Trophoblast cell (in vitro differentiated cells and primary cell): Measurements from ENCODE around the gene DNMT3A.

Source experiments
- DNase-seq, 2 donors: peaks; one replicate each; pipeline ENCODE4 v3.0.0-alpha.2; 2016
- H2AFZ ChIP-seq: 2 replicates; pipeline ENCODE4 v1.6.1; 2013; ENCODE audit warnings: low read length, moderate library complexity, mild to moderate bottlenecking; ENCODE audit not compliant: insufficient read depth, poor library complexity
- H2AK5ac ChIP-seq: 2 replicates; pipeline ENCODE4 v1.6.1; 2013; ENCODE audit warnings: mild to moderate bottlenecking, low read length
- H2BK120ac ChIP-seq: 2 replicates; pipeline ENCODE4 v1.6.1; 2013; ENCODE audit warnings: low read length, mild to moderate bottlenecking, moderate library complexity; ENCODE audit not compliant: insufficient read depth, poor library complexity
- H2BK12ac ChIP-seq: 2 replicates; pipeline ENCODE4 v1.6.1; 2013; ENCODE audit warnings: mild to moderate bottlenecking, low read length, moderate library complexity
- H2BK5ac ChIP-seq: 2 replicates; pipeline ENCODE4 v1.6.1; 2013; ENCODE audit warnings: low read length, low read depth, moderate library complexity, mild to moderate bottlenecking; ENCODE audit not compliant: poor library complexity
- H3K14ac ChIP-seq: 2 replicates; pipeline ENCODE4 v1.6.1; 2013; ENCODE audit warnings: mild to moderate bottlenecking, low read length
- H3K18ac ChIP-seq: 2 replicates; pipeline ENCODE4 v1.6.1; 2013; ENCODE audit warnings: mild to moderate bottlenecking, low read length
- H3K23ac ChIP-seq: 2 replicates; pipeline ENCODE4 v1.6.1; 2013; ENCODE audit warnings: low read length
- H3K27ac ChIP-seq: 2 replicates; pipeline ENCODE4 v1.5.1; 2013; ENCODE audit warnings: low read depth, mild to moderate bottlenecking, inconsistent platforms, low read length, moderate library complexity
- H3K27me3 ChIP-seq: 2 replicates; pipeline ENCODE4 v1.6.1; 2013; ENCODE audit warnings: inconsistent platforms, mild to moderate bottlenecking, low read length, moderate library complexity; ENCODE audit not compliant: insufficient read depth
- H3K36me3 ChIP-seq, 2 experiments: 1 replicate in 1 of 2; 2 replicates in 1 of 2; pipeline ENCODE4 v1.6.1; 2013; ENCODE audit warnings: low read length in 2 of 2, mild to moderate bottlenecking in 2 of 2, moderate library complexity in 1 of 2; ENCODE audit not compliant: insufficient read depth in 2 of 2, control insufficient read depth in 1 of 2
- H3K4ac ChIP-seq: 2 replicates; pipeline ENCODE4 v1.6.1; 2013; ENCODE audit warnings: low read depth, mild to moderate bottlenecking, low read length, moderate library complexity
- H3K4me1 ChIP-seq, 2 experiments: 1 replicate in 1 of 2; 2 replicates in 1 of 2; pipeline ENCODE4 v1.6.1; 2013; ENCODE audit warnings: low read length in 2 of 2, mild to moderate bottlenecking in 2 of 2, moderate library complexity in 1 of 2; ENCODE audit not compliant: insufficient read depth in 2 of 2, control insufficient read depth in 1 of 2
- H3K4me2 ChIP-seq: 2 replicates; pipeline ENCODE4 v1.6.1; 2013; ENCODE audit warnings: inconsistent platforms, mild to moderate bottlenecking, low read length, moderate library complexity
- H3K4me3 ChIP-seq: 2 replicates; pipeline ENCODE4 v1.5.1; 2013; ENCODE audit warnings: mild to moderate bottlenecking, low read depth, low read length, inconsistent platforms
- H3K79me1 ChIP-seq: one replicate; pipeline ENCODE4 v1.6.1; 2013; ENCODE audit warnings: low read length
- H3K79me2 ChIP-seq: 2 replicates; pipeline ENCODE4 v1.6.1; 2013; ENCODE audit warnings: low read length, mild to moderate bottlenecking; ENCODE audit not compliant: control insufficient read depth, insufficient read depth, poor library complexity
- H3K9ac ChIP-seq: 2 replicates; pipeline ENCODE4 v1.6.1; 2013; ENCODE audit warnings: mild to moderate bottlenecking, low read length
- H3K9me3 ChIP-seq: 2 replicates; pipeline ENCODE4 v1.6.1; 2013; ENCODE audit warnings: low read depth, mild to moderate bottlenecking, control low read depth, inconsistent platforms, low read length; ENCODE audit not compliant: insufficient read depth
- H4K12ac ChIP-seq: 2 replicates; pipeline ENCODE4 v1.6.1; 2013; ENCODE audit warnings: low read depth, mild to moderate bottlenecking, low read length, moderate library complexity
- H4K8ac ChIP-seq: 2 replicates; pipeline ENCODE4 v1.6.1; 2013; ENCODE audit warnings: low read depth, mild to moderate bottlenecking, low read length, moderate library complexity
- H4K91ac ChIP-seq: one replicate; pipeline ENCODE4 v1.6.1; 2013; ENCODE audit warnings: low read depth, mild to moderate bottlenecking, low read length, moderate library complexity
- WGBS: extraction: QIAGEN DNeasy Blood & Tissue Kit; methylation state at CpG from one replicate; pipeline ENCODE4 v1.1.7; 2013; ENCODE audit warnings: missing lambda C conversion rate; ENCODE audit not compliant: insufficient read length, insufficient coverage; ENCODE audit errors: extremely low coverage; 5-methylcytosine and 5-hydroxymethylcytosine counted together

Gene DNMT3A

GRCh38 chr2:25371253-25372241, 29.8 kb upstream of the DNMT3A start:
- Histone ChIP-seq H3K9me3 (no peaks in the 10 kb centered on the region), H2BK12ac (no peak overlapping the region), H3K27me3 (no peaks in the 10 kb centered on the region), H4K91ac (no peak overlapping the region), H2BK5ac (no peak overlapping the region), H3K4me1 (peaks cover 3 to 6% of the 10 kb centered on the region in 2 experiments), H3K4ac (no peak overlapping the region), H2BK120ac (no peak overlapping the region), H4K12ac (no peak overlapping the region), H2AFZ (no peak overlapping the region), H3K23ac (no peak overlapping the region), H3K79me2 (no peaks in the 10 kb centered on the region), H3K4me2 (no peak overlapping the region), H3K9ac (no peak overlapping the region), H3K27ac (no peak overlapping the region), H3K4me3 (no peak overlapping the region), H4K8ac (no peak overlapping the region), H3K14ac (no peak overlapping the region), H2AK5ac (no peak overlapping the region), H3K36me3 (no peaks in the 10 kb centered on the region), H3K18ac (no peak overlapping the region), H3K79me1 (no peaks in the 10 kb centered on the region)
- DNase-seq: no peak
- WGBS: no CpG with 5 or more reads among the region's 27 CpGs

GRCh38 chr2:25369876-25370275, 28.2 kb upstream of the DNMT3A start:
- WGBS: no CpG with 5 or more reads among the region's 5 CpGs
- H3K4me1 ChIP-seq: no peaks in the 10 kb centered on the region
- no peak overlapping the region for H4K91ac ChIP-seq
- H4K12ac ChIP-seq: no peak overlapping the region
- no peak for DNase-seq
- no peaks in the 10 kb centered on the region for H3K27me3 ChIP-seq
- H3K9ac ChIP-seq: no peak overlapping the region
- no peak overlapping the region for H3K4ac ChIP-seq
- no peak overlapping the region for H3K4me3 ChIP-seq
- H4K8ac ChIP-seq: no peak overlapping the region
- no peak overlapping the region for H2BK5ac ChIP-seq
- no peak overlapping the region for H3K4me2 ChIP-seq
- H2AFZ ChIP-seq: no peak overlapping the region
- no peak overlapping the region for H3K23ac ChIP-seq
- no peak overlapping the region for H3K27ac ChIP-seq
- no peaks in the 10 kb centered on the region for H3K9me3 ChIP-seq
- no peak overlapping the region for H2AK5ac ChIP-seq
- H3K18ac ChIP-seq: no peak overlapping the region
- no peak overlapping the region for H2BK120ac ChIP-seq
- no peaks in the 10 kb centered on the region for H3K36me3 ChIP-seq
- no peak overlapping the region for H2BK12ac ChIP-seq
- no peaks in the 10 kb centered on the region for H3K79me2 ChIP-seq
- H3K79me1 ChIP-seq: no peaks in the 10 kb centered on the region
- no peak overlapping the region for H3K14ac ChIP-seq

- Histone ChIP-seq H4K8ac (no peak overlapping the region), H2BK12ac (no peak overlapping the region), H4K12ac (no peak overlapping the region), H3K9ac (no peak overlapping the region), H3K4ac (no peak overlapping the region), H2AK5ac (no peak overlapping the region), H3K27ac (no peak overlapping the region), H3K14ac (no peak overlapping the region), H2BK120ac (no peak overlapping the region), H3K23ac (no peak overlapping the region), H3K18ac (no peak overlapping the region), H3K4me2 (no peak overlapping the region), H3K79me1 (no peaks in the 10 kb centered on the region), H3K36me3 (no peaks in the 10 kb centered on the region), H4K91ac (no peak overlapping the region), H3K79me2 (no peaks in the 10 kb centered on the region), H3K9me3 (no peaks in the 10 kb centered on the region), H3K4me1 (no peaks in the 10 kb centered on the region), H3K4me3 (no peak overlapping the region), H3K27me3 (no peaks in the 10 kb centered on the region), H2AFZ (no peak overlapping the region), H2BK5ac (no peak overlapping the region)
- no peak for DNase-seq
- WGBS: no CpG with 5 or more reads among the region's 4 CpGs
Measured at GRCh38 chr2:25369439-25369838, 27.7 kb upstream of the DNMT3A start.

GRCh38 chr2:25368660-25369059, 26.9 kb upstream of the DNMT3A start:
- Histone ChIP-seq H3K79me2 (no peaks in the 10 kb centered on the region), H2BK12ac (no peak overlapping the region), H3K4me2 (no peak overlapping the region), H3K27ac (no peak overlapping the region), H2AK5ac (no peak overlapping the region), H3K23ac (no peak overlapping the region), H3K4me1 (no peaks in the 10 kb centered on the region), H3K4me3 (no peak overlapping the region), H4K91ac (no peak overlapping the region), H4K12ac (no peak overlapping the region), H2AFZ (no peak overlapping the region), H3K27me3 (no peaks in the 10 kb centered on the region), H3K14ac (no peak overlapping the region), H4K8ac (no peak overlapping the region), H3K36me3 (no peaks in the 10 kb centered on the region), H3K9me3 (peaks cover 2% of the 10 kb centered on the region), H3K79me1 (no peaks in the 10 kb centered on the region), H3K4ac (no peak overlapping the region), H2BK5ac (no peak overlapping the region), H3K9ac (no peak overlapping the region), H2BK120ac (no peak overlapping the region), H3K18ac (no peak overlapping the region)
- WGBS: no CpG with 5 or more reads among the region's 4 CpGs
- DNase-seq: no peak
